Neural cell (in vitro differentiated cells): Measurements from ENCODE around the gene RNF157.

ENCODE experiments used
- CTCF ChIP-seq: fragments of 450-650 bp; IDR thresholded peaks from 2 replicates; pipeline ENCODE4 v1.5.1; 2014; ENCODE audit warnings: antibody characterized with exemption, mild to moderate bottlenecking, moderate library complexity; ENCODE audit not compliant: poor library complexity, severe bottlenecking
- EP300 ChIP-seq: fragments of 450-650 bp; conservative IDR thresholded peaks from 2 replicates; pipeline ENCODE4 v1.6.1; 2014; ENCODE audit warnings: antibody characterized with exemption, mild to moderate bottlenecking, moderate library complexity; ENCODE audit not compliant: poor library complexity, severe bottlenecking
- EZH2 ChIP-seq: fragments of 200-600, 300-800 bp; shearing (Covaris generic), sonication (generic); IDR thresholded peaks from 2 replicates; pipeline ENCODE4 v1.6.1; 2014; ENCODE audit warnings: antibody characterized with exemption, low read length, borderline replicate concordance, mild to moderate bottlenecking; ENCODE audit not compliant: insufficient read depth, poor library complexity, severe bottlenecking
- POLR2AphosphoS5 ChIP-seq: IDR thresholded peaks from 2 replicates; pipeline ENCODE4 v1.6.1; 2012
- RAD21 ChIP-seq: fragments of 450-650 bp; conservative IDR thresholded peaks from 2 replicates; pipeline ENCODE4 v1.6.1; 2014; ENCODE audit warnings: antibody characterized with exemption, mild to moderate bottlenecking, moderate library complexity
- REST ChIP-seq: IDR thresholded peaks from 2 replicates; pipeline ENCODE4 v1.6.1; 2012; ENCODE audit warnings: borderline replicate concordance
- SMC3 ChIP-seq: fragments of 450-650 bp; conservative IDR thresholded peaks from 2 replicates; pipeline ENCODE4 v1.6.1; 2014; ENCODE audit warnings: antibody characterized with exemption, mild to moderate bottlenecking, moderate library complexity; ENCODE audit not compliant: poor library complexity
- TAF1 ChIP-seq: IDR thresholded peaks from 2 replicates; pipeline ENCODE4 v1.6.1; 2012; ENCODE audit warnings: low read depth

GRCh38 chr17:76097716-76098295, 142.5 kb downstream of the RNF157 start:
- TF ChIP-seq CTCF (no peak), EZH2 (no peak), POLR2AphosphoS5 (no peak), REST (no peak), TAF1 (no peak), EP300 (no peak), RAD21 (no peak), SMC3 (no peak)
